Duodenal mucosa (tissue), 2 donors: ENCODE data around the gene POLN.

Experiments used
- H3K27ac ChIP-seq: one replicate; pipeline ENCODE4 v1.7.0; 2013; ENCODE audit warnings: low read depth, low read length
- H3K27me3 ChIP-seq, 2 donors: one replicate each; pipeline ENCODE4 v1.7.0; 2013; ENCODE audit warnings: low read length in 2 of 2, control low read depth in 1 of 2; ENCODE audit not compliant: insufficient read depth in 2 of 2, control insufficient read depth in 1 of 2
- H3K36me3 ChIP-seq, 2 donors: one replicate each; pipeline ENCODE4 v1.7.0; 2013; ENCODE audit warnings: low read length in 2 of 2, control low read depth in 1 of 2; ENCODE audit not compliant: insufficient read depth in 2 of 2, control insufficient read depth in 1 of 2
- H3K4me1 ChIP-seq, 2 donors: one replicate each; pipeline ENCODE4 v1.7.0; 2013; ENCODE audit warnings: low read length in 2 of 2, control low read depth in 1 of 2; ENCODE audit not compliant: insufficient read depth in 2 of 2, control insufficient read depth in 1 of 2
- H3K4me3 ChIP-seq, 2 donors: one replicate each; pipeline ENCODE4 v1.7.0; 2013; ENCODE audit warnings: low read length in 2 of 2, low read depth in 1 of 2
- H3K9ac ChIP-seq, 2 donors: one replicate each; pipeline ENCODE4 v1.7.0; 2013; ENCODE audit warnings: low read length in 2 of 2, low read depth in 1 of 2
- H3K9me3 ChIP-seq, 2 donors: one replicate each; pipeline ENCODE4 v1.7.0; 2013; ENCODE audit warnings: low read length in 2 of 2, control low read depth in 1 of 2; ENCODE audit not compliant: control insufficient read depth in 1 of 2

POLN gene

DNA sequence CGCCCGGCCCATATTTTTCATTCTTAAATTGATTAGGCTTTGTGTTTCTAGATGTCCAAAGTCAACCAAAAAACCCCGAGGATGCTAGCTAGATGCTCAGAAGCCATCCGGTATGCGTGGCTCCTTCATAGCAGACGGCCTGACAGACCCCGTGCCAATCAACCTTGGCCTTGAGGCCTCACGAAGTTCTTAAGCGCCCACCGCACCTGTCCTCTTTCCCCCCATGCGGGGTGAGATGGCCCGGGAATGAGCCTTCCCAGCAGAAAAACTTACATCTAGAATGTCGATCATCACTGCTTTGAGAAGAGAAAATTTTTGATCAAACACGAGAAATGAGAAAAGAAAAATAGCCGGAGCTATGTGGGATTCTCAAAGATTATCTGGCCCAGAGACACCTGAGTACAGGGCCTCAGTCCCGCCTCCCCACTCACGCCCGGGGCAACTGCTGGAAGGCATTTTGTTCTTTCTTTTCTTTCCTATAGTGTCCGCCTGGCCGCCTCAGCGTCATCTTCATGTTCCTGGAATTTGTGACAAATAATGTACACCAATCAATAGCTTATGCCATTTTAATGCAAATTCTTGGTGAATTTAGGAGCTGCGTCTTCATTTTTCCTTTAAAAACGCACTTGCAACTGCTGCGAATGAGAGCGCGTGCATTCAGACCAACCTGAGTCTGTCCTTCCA, 184.4 kb downstream of the POLN start:
- no peak overlapping the region for H3K4me3 ChIP-seq
- no peaks in the 10 kb centered on the region for H3K4me1 ChIP-seq
- H3K9me3 ChIP-seq, result no peaks in the 10 kb centered on the region
- H3K27ac ChIP-seq, result no peak overlapping the region
- H3K36me3 ChIP-seq, result no peaks in the 10 kb centered on the region
- H3K27me3 ChIP-seq, result peaks cover 19 to 28% of the 10 kb centered on the region in 2 donors
- H3K9ac ChIP-seq, result no peak overlapping the region

DNA sequence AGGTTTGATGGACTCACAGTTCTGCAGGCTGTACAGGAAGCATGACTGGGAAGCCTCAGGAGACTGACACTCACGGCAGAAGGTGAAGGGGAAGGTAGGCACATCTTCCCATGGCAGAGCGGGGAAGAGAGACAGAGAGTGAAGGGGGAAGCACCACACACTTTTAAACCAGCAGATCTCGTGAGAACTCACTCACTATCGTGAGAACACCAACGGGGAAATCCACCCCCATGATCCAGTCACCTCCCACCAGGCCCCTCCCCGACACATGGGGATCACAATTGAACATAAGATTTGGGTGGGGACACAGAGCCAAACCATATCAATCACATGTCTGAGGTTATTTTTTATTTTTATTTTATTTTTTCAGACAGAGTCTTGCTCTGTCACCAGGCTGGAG, 187.7 kb downstream of the POLN start:
- no peaks in the 10 kb centered on the region for H3K4me1 ChIP-seq
- H3K9me3 ChIP-seq, result no peaks in the 10 kb centered on the region
- peaks cover 19 to 28% of the 10 kb centered on the region in 2 donors for H3K27me3 ChIP-seq
- H3K4me3 ChIP-seq, result no peak overlapping the region
- H3K27ac ChIP-seq, result no peak overlapping the region
- no peak overlapping the region for H3K9ac ChIP-seq
- no peaks in the 10 kb centered on the region for H3K36me3 ChIP-seq

DNA sequence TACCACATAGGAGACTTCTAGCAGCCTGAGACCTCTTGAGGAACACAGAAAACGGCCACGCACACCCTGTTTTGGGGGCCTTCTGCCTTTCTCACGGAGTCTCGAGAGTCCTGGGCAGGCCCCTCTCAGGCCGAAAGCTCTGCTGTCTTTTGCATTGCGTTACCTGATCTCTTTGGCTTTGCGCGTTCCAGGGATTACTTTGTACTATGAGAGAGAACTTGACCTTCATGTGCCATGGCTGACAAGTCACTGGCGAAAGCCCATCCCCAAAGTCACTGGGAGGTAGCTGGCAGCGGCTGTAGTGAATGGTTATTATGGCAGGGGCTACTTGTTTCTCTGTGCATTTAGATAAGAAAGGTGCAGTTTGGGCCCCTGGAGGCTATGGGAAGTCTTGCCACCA, 190.8 kb downstream of the POLN start:
- Histone ChIP-seq H3K27me3 (peaks cover 4 to 14% of the 10 kb centered on the region in 2 donors), H3K4me1 (no peaks in the 10 kb centered on the region), H3K36me3 (no peaks in the 10 kb centered on the region), H3K9me3 (no peaks in the 10 kb centered on the region), H3K27ac (no peak overlapping the region), H3K4me3 (no peak overlapping the region), H3K9ac (no peak overlapping the region)

DNA sequence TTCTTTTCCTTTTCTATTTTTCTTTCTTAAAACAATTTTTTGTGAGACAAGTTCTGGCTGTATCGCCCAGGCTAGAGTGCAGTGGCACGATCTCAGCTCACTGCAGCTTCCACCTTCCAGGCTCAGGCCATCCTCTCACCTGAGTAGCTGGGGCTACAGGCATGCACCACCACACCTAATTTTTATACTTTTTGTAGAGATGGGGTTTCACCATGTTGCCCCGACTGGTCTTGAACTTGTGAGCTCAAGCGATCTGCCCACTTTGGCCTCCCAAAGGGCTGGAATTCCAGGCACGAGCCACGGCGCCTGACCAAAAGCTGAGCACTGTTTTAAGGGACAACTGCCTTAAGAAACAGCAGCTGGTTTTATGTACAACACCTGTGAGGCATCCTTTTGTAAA, 192.1 kb downstream of the POLN start:
- no peak overlapping the region for H3K9ac ChIP-seq
- H3K36me3 ChIP-seq, result no peaks in the 10 kb centered on the region
- peaks cover 4 to 14% of the 10 kb centered on the region in 2 donors for H3K27me3 ChIP-seq
- no peaks in the 10 kb centered on the region for H3K9me3 ChIP-seq
- no peak overlapping the region for H3K4me3 ChIP-seq
- no peaks in the 10 kb centered on the region for H3K4me1 ChIP-seq
- H3K27ac ChIP-seq, result no peak overlapping the region

DNA sequence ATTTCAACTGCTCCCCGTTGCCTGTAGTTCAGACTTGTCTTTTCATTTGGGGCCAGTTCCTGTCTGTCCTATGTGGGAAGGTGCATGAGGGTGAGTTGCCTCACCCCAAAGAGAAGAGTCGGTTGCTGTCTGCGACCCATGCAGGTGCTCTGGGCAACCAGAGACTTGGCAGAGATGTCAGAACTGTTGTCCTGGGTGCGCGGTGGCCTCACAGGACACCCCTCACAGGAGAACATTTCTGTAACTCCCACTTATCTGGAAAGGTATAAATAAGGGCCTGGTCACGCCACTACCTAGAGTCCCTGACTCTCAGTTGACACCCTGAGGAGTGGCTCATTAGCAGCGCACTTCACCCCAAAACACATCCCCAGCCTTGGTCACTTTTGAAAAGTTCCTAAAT, 192.5 kb downstream of the POLN start:
- no peak overlapping the region for H3K4me3 ChIP-seq
- H3K27ac ChIP-seq, result no peak overlapping the region
- peaks cover 4 to 19% of the 10 kb centered on the region in 2 donors for H3K27me3 ChIP-seq
- H3K9me3 ChIP-seq, result no peaks in the 10 kb centered on the region
- H3K36me3 ChIP-seq, result no peaks in the 10 kb centered on the region
- no peaks in the 10 kb centered on the region for H3K4me1 ChIP-seq
- H3K9ac ChIP-seq, result no peak overlapping the region

DNA sequence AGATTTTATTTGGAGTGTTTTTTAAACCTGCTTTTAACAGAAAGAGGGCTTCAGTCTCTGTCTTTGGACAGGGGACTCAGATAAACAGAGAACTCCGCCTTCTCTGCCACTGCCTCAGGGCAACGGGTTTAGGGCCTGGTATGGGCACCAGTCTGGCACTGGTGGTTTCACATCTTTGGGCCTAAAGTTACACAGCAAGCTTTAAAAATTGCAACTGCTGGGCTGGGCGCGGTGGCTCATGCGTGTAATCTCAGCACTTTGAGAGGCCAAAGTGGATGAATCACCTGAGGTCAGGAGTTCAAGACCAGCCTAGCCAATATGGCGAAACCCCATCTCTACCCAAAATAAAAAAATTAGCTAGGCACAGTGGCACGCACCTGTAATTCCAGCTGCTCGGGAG, 193.1 kb downstream of the POLN start:
- Histone ChIP-seq H3K36me3 (no peaks in the 10 kb centered on the region), H3K27ac (no peak overlapping the region), H3K4me1 (no peaks in the 10 kb centered on the region), H3K27me3 (peaks cover 4 to 18% of the 10 kb centered on the region in 2 donors), H3K4me3 (no peak overlapping the region), H3K9ac (no peak overlapping the region), H3K9me3 (no peaks in the 10 kb centered on the region)

DNA sequence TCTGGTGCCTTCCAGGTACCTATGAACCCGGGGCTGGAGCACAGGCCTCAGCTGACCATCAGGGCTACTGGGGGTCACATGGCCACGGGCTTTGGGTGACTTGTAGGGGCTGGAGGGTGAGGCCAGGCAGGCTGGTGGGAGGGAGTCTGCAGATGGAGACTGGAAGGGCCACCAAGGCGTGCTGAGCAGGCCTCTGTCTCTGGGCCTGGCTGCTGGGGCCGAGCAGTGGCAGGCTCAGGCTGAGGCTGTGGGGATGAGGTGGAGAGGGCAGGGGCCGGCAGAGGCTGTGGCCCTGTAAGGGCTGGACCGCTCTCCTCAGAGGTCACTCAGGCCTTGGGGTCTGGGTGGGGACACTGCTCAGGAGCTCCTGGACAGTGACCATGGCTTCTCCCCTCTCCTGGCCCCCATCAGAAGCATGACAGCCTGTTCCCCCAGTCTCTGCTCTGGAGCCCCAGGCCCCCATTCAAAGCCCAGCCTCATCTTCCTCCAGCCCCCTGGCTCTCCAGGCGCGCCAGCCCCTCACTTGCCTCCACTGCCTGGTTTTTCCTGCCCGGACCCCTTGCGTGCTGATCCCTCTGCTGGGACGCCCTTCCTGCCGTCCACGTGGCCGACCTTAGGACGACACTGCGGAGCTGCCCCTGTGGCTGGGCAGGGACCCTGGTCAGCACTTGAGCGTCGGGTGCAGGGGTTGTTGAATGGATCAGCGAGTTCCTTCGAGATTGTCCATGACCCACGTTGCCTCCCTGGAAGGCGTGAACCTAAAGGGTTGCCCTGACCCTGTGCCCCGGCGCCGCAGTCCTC, 193.9 kb downstream of the POLN start:
- no peaks in the 10 kb centered on the region for H3K36me3 ChIP-seq
- H3K27me3 ChIP-seq, result peaks cover 12 to 24% of the 10 kb centered on the region in 2 donors
- no peaks in the 10 kb centered on the region for H3K9me3 ChIP-seq

DNA sequence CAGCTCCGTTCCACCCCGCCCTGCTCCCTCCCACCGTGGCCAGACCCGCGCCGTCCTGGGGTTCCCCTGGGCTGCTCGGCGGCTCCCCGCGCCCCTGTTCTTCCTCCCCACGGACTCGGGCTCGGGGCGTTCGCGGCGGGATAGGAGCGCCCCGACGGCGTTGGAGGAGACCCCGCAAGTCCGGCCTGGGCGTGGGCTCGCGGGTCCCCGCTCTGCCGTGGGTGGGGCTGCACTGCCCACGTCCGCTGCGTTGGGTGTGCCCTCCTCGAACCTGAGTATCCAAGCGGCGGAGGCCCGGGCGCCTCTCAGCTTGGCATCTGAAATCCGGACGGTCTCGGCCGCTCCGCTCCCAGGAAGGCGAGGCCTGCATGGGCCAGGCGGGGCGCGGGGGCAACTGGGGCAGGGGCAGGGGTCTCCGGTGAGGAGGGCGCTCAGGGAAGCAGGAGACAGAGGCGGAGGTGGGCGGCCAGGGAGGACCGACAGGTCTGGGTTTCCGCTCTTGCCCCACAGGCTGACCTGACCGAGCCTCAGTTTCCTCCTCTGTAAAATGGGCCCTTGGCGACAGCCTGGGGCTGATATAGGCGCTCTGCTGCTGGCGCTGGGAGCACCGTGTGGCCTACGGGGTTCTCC, 194.8 kb downstream of the POLN start:
- peaks cover 16 to 28% of the 10 kb centered on the region in 2 donors for H3K27me3 ChIP-seq
- H3K9me3 ChIP-seq, result no peaks in the 10 kb centered on the region
- no peak overlapping the region for H3K4me3 ChIP-seq
- H3K36me3 ChIP-seq, result no peaks in the 10 kb centered on the region
- no peak overlapping the region for H3K9ac ChIP-seq
- no peaks in the 10 kb centered on the region for H3K4me1 ChIP-seq
- no peak overlapping the region for H3K27ac ChIP-seq

More for the DNA sequence above, 193.9 kb downstream of the POLN start:
- Histone ChIP-seq H3K4me1 (no peaks in the 10 kb centered on the region), H3K4me3 (no peak overlapping the region), H3K27ac (no peak overlapping the region), H3K9ac (no peak overlapping the region)

DNA sequence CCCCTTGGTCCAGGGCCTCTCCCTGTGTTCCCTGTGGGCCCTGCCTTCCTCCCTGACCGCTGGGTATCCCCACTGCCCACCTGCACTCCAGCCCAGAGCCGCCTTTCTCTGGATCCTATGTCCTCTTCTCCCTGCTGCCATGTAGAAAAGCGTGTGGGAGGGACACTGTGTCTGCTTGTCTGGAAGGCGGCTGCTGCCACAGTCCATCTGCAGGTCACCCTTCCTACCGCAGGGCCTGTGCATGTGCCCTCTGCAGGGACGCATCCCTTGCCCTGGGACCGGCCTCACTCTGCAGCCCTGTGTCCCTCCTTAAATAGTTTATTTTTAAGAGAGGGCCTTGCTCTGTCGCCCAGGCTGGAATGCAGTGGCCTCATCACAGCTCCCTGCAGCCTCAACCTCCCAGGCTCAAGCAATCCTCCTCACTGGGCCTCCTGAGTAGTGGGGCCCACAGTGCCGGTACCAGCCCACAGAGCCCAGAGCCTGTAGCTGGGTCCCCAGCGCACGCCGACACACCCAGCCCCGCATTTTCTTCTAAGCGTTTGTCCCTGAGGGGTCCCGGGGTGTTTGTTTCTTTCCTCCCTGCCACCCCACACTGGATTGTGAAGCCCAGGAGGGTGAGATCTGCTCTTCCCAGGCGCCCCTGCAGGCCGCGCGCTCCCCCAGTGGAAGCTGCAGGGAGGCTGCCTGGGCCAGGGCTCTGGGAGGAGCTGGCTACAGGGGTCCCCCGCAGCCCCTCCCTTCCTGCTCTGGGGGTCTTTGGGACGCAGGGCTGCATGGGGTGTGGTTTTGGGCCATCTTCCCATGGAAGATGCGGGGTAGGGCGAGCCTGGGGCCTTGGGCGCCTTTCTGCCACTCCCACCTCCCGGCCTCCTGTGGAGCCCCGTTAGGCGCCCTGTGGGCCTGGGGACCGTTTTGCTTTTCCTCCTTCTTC, 195.6 kb downstream of the POLN start:
- H3K4me3 ChIP-seq, result no peak overlapping the region
- no peaks in the 10 kb centered on the region for H3K36me3 ChIP-seq
- H3K27ac ChIP-seq, result no peak overlapping the region
- H3K9ac ChIP-seq, result no peak overlapping the region
- peaks cover 0 to 6% of the 10 kb centered on the region in 2 donors for H3K4me1 ChIP-seq
- H3K27me3 ChIP-seq, result peaks cover 16 to 28% of the 10 kb centered on the region in 2 donors
- H3K9me3 ChIP-seq, result no peaks in the 10 kb centered on the region
